Mesothelial cell of epicardium (in vitro differentiated cells): ENCODE results near the gene SEPHS1. TPM values are rescaled to one million over a fixed set of nuclear protein-coding genes. Genes with fewer than 3 reads are reported as not detected.

ENCODE experiments used
- DNase-seq, 2 experiments: peaks; one replicate each; pipeline ENCODE4 v3.0.0; 2021; ENCODE audit warnings: low spot score in 2 of 2; ENCODE audit not compliant: unreplicated experiment in 2 of 2
- H3K27ac Mint-ChIP-seq: 2 replicates; pipeline ENCODE4 v1.8.0; 2021; ENCODE audit warnings: mixed read lengths
- H3K27me3 Mint-ChIP-seq: 2 replicates; pipeline ENCODE4 v1.8.0; 2021; ENCODE audit warnings: low read depth, mixed read lengths
- H3K36me3 Mint-ChIP-seq: 2 replicates; pipeline ENCODE4 v1.8.0; 2021; ENCODE audit warnings: mixed read lengths
- H3K4me1 Mint-ChIP-seq: 2 replicates; pipeline ENCODE4 v1.8.0; 2021; ENCODE audit warnings: mixed read lengths
- H3K4me3 Mint-ChIP-seq: 2 replicates; pipeline ENCODE4 v1.8.0; 2021; ENCODE audit warnings: mild to moderate bottlenecking, moderate library complexity, mixed read lengths
- H3K9me3 Mint-ChIP-seq: 2 replicates; pipeline ENCODE4 v1.8.0; 2021; ENCODE audit warnings: mixed read lengths
- CTCF ChIP-seq: fragments of 200-600 bp; sonication (generic); IDR thresholded peaks from one replicate; pipeline ENCODE4 v1.5.0; 2021; ENCODE audit warnings: antibody characterized with exemption; ENCODE audit not compliant: unreplicated experiment
- total RNA-seq: library from RNA; stranded (reverse); gene quantifications from 3 replicates; pipeline ENCODE4 v1.2.1, GENCODE V29; 2021

SEPHS1 gene
- total RNA-seq, result 80.4 to 87.2 TPM (median 85.0 TPM) in 3 replicates

- Mint-ChIP-seq H3K36me3 (peaks cover 5% of the 10 kb centered on the region), H3K4me1 (peaks cover 32% of the 10 kb centered on the region)
Observed at GRCh38 chr10:13348216-13349017, at the start of gene SEPHS1. Gene SEPHS1, minus strand, starts transcription at chr10:13348293. Its CDS starts 3,343 bp downstream, at chr10:13344950.

GRCh38 chr10:13397052-13397451 is 49.0 kb upstream of the SEPHS1 start:
- peaks cover 17% of the 10 kb centered on the region for H3K9me3 Mint-ChIP-seq
- TF ChIP-seq CTCF, result no peak
- DNase-seq, result no peak
- peaks cover 8% of the 10 kb centered on the region for H3K27me3 Mint-ChIP-seq
- no peaks in the 10 kb centered on the region for H3K36me3 Mint-ChIP-seq
- H3K27ac Mint-ChIP-seq, result no peak overlapping the region
- H3K4me3 Mint-ChIP-seq, result no peak overlapping the region
- no peaks in the 10 kb centered on the region for H3K4me1 Mint-ChIP-seq

More at GRCh38 chr10:13348216-13349017, at the start of gene SEPHS1:
- peak within 1 kb of the TSS; percentile 94 for H3K27ac Mint-ChIP-seq
- peak within 1 kb of the TSS; percentile 88 for H3K4me3 Mint-ChIP-seq
- no peak for TF ChIP-seq CTCF
- peak; percentile 51 to 69 for DNase-seq
- no peaks in the 10 kb centered on the region for H3K9me3 Mint-ChIP-seq
- H3K27me3 Mint-ChIP-seq, result peaks cover 30% of the 10 kb centered on the region

- Mint-ChIP-seq H3K36me3 (no peaks in the 10 kb centered on the region), H3K27ac (no peak overlapping the region), H3K4me1 (no peaks in the 10 kb centered on the region), H3K27me3 (peaks cover 12% of the 10 kb centered on the region), H3K4me3 (no peak overlapping the region), H3K9me3 (peaks cover 17% of the 10 kb centered on the region)
- no peak for TF ChIP-seq CTCF
- DNase-seq, result no peak
Observed at GRCh38 chr10:13396369-13396768, 48.3 kb upstream of the SEPHS1 start.

GRCh38 chr10:13395540-13395939 is 47.4 kb upstream of the SEPHS1 start:
- no peak for TF ChIP-seq CTCF
- Mint-ChIP-seq H3K36me3 (no peaks in the 10 kb centered on the region), H3K27me3 (peaks cover 16% of the 10 kb centered on the region), H3K4me3 (no peak overlapping the region), H3K4me1 (no peaks in the 10 kb centered on the region), H3K9me3 (peaks cover 17% of the 10 kb centered on the region), H3K27ac (no peak overlapping the region)
- no peak for DNase-seq

- TF ChIP-seq CTCF, result no peak
- no peak overlapping the region for H3K4me3 Mint-ChIP-seq
- DNase-seq, result no peak
- H3K9me3 Mint-ChIP-seq, result peaks cover 9% of the 10 kb centered on the region
- H3K36me3 Mint-ChIP-seq, result no peaks in the 10 kb centered on the region
- no peaks in the 10 kb centered on the region for H3K4me1 Mint-ChIP-seq
- H3K27me3 Mint-ChIP-seq, result peaks cover 17% of the 10 kb centered on the region
- no peak overlapping the region for H3K27ac Mint-ChIP-seq
Observed at GRCh38 chr10:13393640-13394039, 45.5 kb upstream of the SEPHS1 start.
